Esophagus squamous epithelium (tissue), 5 donors: Measurements from ENCODE around the gene RBM19. TPM values are rescaled to one million over a fixed set of nuclear protein-coding genes. Genes with fewer than 3 reads are reported as not detected.

Experiments used
- DNase-seq: peaks from one replicate; lab custom pipeline; 2025; lab: John Stamatoyannopoulos, UW
- H3K27ac ChIP-seq, 4 donors: fragments of 200-600 bp; sonication (generic); one replicate each; pipeline ENCODE4 v1.5.1; 2016 to 2019; ENCODE audit warnings: mild to moderate bottlenecking in 1 of 4
- H3K27me3 ChIP-seq, 4 donors: fragments of 200-600 bp; sonication (generic); 1 replicate in 3 of 4; 2 replicates in 1 of 4; pipeline versions ENCODE4 v1.5.1 to v1.6.0; 2017 to 2021; ENCODE audit warnings: antibody characterized with exemption in 1 of 4
- H3K36me3 ChIP-seq, 3 donors: fragments of 200-600 bp; sonication (generic); one replicate each; pipeline ENCODE4 v1.5.1; 2016 to 2019
- H3K4me1 ChIP-seq, 3 donors: fragments of 200-600 bp; sonication (generic); one replicate each; pipeline ENCODE4 v1.5.1; 2017 to 2019
- H3K4me3 ChIP-seq, 4 donors: fragments of 200-600 bp; sonication (generic); 1 replicate in 3 of 4; 2 replicates in 1 of 4; pipeline ENCODE4 v1.5.1; 2016 to 2019; ENCODE audit warnings: mild to moderate bottlenecking in 2 of 4, moderate library complexity in 1 of 4
- H3K9me3 ChIP-seq, 3 donors: fragments of 200-600 bp; sonication (generic); one replicate each; pipeline ENCODE4 v1.5.1; 2016 to 2019
- CTCF ChIP-seq, 6 experiments: fragments of 450-650 bp in 4 of 6; fragments of 200-600 bp in 2 of 6; sonication (generic) in 2 of 6; IDR thresholded peaks; one replicate each; pipeline ENCODE4 v1.5.1; 2016 to 2019; ENCODE audit warnings: antibody characterized with exemption in 6 of 6, mild to moderate bottlenecking in 4 of 6, moderate library complexity in 4 of 6
- POLR2A ChIP-seq, 4 donors: fragments of 450-650 bp; IDR thresholded peaks; one replicate each; pipeline ENCODE4 v1.6.1; 2017; ENCODE audit warnings: antibody characterized with exemption in 4 of 4, mild to moderate bottlenecking in 4 of 4, moderate library complexity in 3 of 4
- WGBS, 2 donors: methylation state at CpG; one replicate each; pipeline ENCODE4 v1.1.5; 2018; 5-methylcytosine and 5-hydroxymethylcytosine counted together
- intact Hi-C: fragments of 100-400 bp; cut with DNase I; formaldehyde crosslinking; loops from one replicate; pipeline ENCODE4 v1.15.0; 2022
- total RNA-seq, 4 donors: library from RNA; depleted of rRNA; stranded (reverse); fragments of >200 nt; gene quantifications; one replicate each; pipeline ENCODE4 v1.1.0, GENCODE V29; 2016
- donor health status: DM: yes; HTN: yes; CAD: no.

Gene RBM19
- total RNA-seq, 4 donors from 2014 or later, result 13.1 to 32.8 (median 27.4) TPM

- Histone ChIP-seq H3K9me3 (no peaks in the 10 kb centered on the region), H3K27ac (no peak overlapping the region), H3K4me1 (no peaks in the 10 kb centered on the region), H3K36me3 (no peaks in the 10 kb centered on the region), H3K27me3 (peaks cover 0 to 38% (median 0%) of the 10 kb centered on the region in 4 donors), H3K4me3 (no peak overlapping the region)
- no peak for TF ChIP-seq CTCF (IDR thresholded peaks at IDR 0.05)
- no peak for TF ChIP-seq POLR2A (IDR thresholded peaks at IDR 0.05)
- WGBS, 2 donors, result 58 to 79% methylated on average over 6 to 9 of the region's 10 CpGs
- no peak for DNase-seq
- intact Hi-C loops, result no loop called here
Observed at GRCh38 chr12:114011711-114012110, 45.6 kb upstream of the RBM19 start.

GRCh38 chr12:114006482-114007425 is 40.6 kb upstream of the RBM19 start:
- TF ChIP-seq POLR2A (IDR thresholded peaks at IDR 0.05) (no peak), CTCF (IDR thresholded peaks at IDR 0.05) (no peak)
- peaks cover 0 to 63% (median 0%) of the 10 kb centered on the region in 4 donors for H3K27me3 ChIP-seq
- intact Hi-C loops, result no loop called here
- no peaks in the 10 kb centered on the region for H3K9me3 ChIP-seq
- no peak overlapping the region for H3K27ac ChIP-seq
- DNase-seq, result no peak
- H3K36me3 ChIP-seq, result no peaks in the 10 kb centered on the region
- whole genome bisulfite sequencing, 2 donors, result 76 to 77% methylated on average over 11 of the region's 11 CpGs
- no peak overlapping the region for H3K4me3 ChIP-seq
- H3K4me1 ChIP-seq, result no peaks in the 10 kb centered on the region

- peaks cover 0 to 67% (median 0%) of the 10 kb centered on the region in 4 donors for H3K27me3 ChIP-seq
- TF ChIP-seq POLR2A (IDR thresholded peaks at IDR 0.05), result no peak
- TF ChIP-seq CTCF (IDR thresholded peaks at IDR 0.05), result no peak
- no peak overlapping the region for H3K27ac ChIP-seq
- H3K36me3 ChIP-seq, result no peaks in the 10 kb centered on the region
- H3K4me3 ChIP-seq, result no peak overlapping the region
- 79 to 83% methylated on average over 3 of the region's 3 CpGs for WGBS, 2 donors
- intact Hi-C loops, result no loop called here
- H3K4me1 ChIP-seq, result no peaks in the 10 kb centered on the region
- no peaks in the 10 kb centered on the region for H3K9me3 ChIP-seq
- no peak for DNase-seq
Observed at GRCh38 chr12:114004402-114004801, 38.3 kb upstream of the RBM19 start.

- intact Hi-C loops, result no loop called here
- H3K36me3 ChIP-seq, result no peaks in the 10 kb centered on the region
- H3K4me1 ChIP-seq, result no peaks in the 10 kb centered on the region
- no peaks in the 10 kb centered on the region for H3K9me3 ChIP-seq
- no peak overlapping the region for H3K4me3 ChIP-seq
- H3K27ac ChIP-seq, result no peak overlapping the region
- TF ChIP-seq POLR2A (IDR thresholded peaks at IDR 0.05) (no peak), CTCF (IDR thresholded peaks at IDR 0.05) (no peak)
- no peak for DNase-seq
- 46 to 72% methylated on average over 5 of the region's 5 CpGs for WGBS, 2 donors
- peaks cover 0 to 71% (median 0%) of the 10 kb centered on the region in 4 donors for H3K27me3 ChIP-seq
Observed at GRCh38 chr12:114003286-114003685, 37.2 kb upstream of the RBM19 start.
